ENCODE results near the gene PARD6G. TPM values are rescaled to one million over a fixed set of nuclear protein-coding genes. Genes with fewer than 3 reads are reported as not detected.

Gene PARD6G
- total RNA-seq, 5 donors from 2014 or later (not counting 1 experiment from before 2014, with no cell fraction given): 0.15 to 0.96 (median 0.50) TPM; not detected in 1

GRCh38 chr18:80169607-80170006, 77.7 kb downstream of the PARD6G start:
- DNase-seq (peak in 1 of 35 experiments; percentile 2), ATAC-seq (replicated peaks in 1 of 4) (no peak)
- ChIA-PET CTCF (no interaction called here), POLR2A (no interaction called here)
- Mint-ChIP-seq H3K9me3 (peaks cover 3 to 10% (median 9%) of the 10 kb centered on the region in 3 donors), H3K36me3 (no peaks in the 10 kb centered on the region), H3K27ac (no peak overlapping the region), H3K4me1 (peaks cover 6 to 10% (median 8%) of the 10 kb centered on the region in 3 donors), H3K27me3 (peaks cover 28 to 35% of the 10 kb centered on the region in 2 donors), H3K4me3 (no peak overlapping the region)
- Histone ChIP-seq H3K27ac (ENCODE audit: low read length) (no peak overlapping the region), H3K36me3 (ENCODE audit: control insufficient read depth in 2 of 2, extremely low read depth in 1 of 2, insufficient read depth in 1 of 2, low read length in 1 of 2) (no peaks in the 10 kb centered on the region), H3K4me3 (ENCODE audit: control insufficient read depth in 1 of 2, extremely low read depth in 1 of 2, low read length in 1 of 2) (no peak overlapping the region), H3K9me3 (no peaks in the 10 kb centered on the region), H3K27me3 (replicated peaks in 1 of 2; ENCODE audit: control insufficient read depth in 2 of 2, extremely low read depth in 1 of 2, insufficient read depth in 2 of 2, low read length in 1 of 2) (peaks cover 0 to 62% of the 10 kb centered on the region in 2 experiments), H3K4me1 (ENCODE audit: control insufficient read depth in 1 of 2, extremely low read depth in 1 of 2, insufficient read depth in 2 of 2, low read length in 2 of 2) (peaks cover 0 to 30% of the 10 kb centered on the region in 2 experiments)
- 96% methylated on average over 12 of the region's 17 CpGs for WGBS (ENCODE audit: insufficient coverage)

- Histone ChIP-seq H3K27me3 (replicated peaks in 1 of 2; ENCODE audit: control insufficient read depth in 2 of 2, extremely low read depth in 1 of 2, insufficient read depth in 2 of 2, low read length in 1 of 2) (peaks cover 0 to 62% of the 10 kb centered on the region in 2 experiments), H3K4me1 (ENCODE audit: control insufficient read depth in 1 of 2, extremely low read depth in 1 of 2, insufficient read depth in 2 of 2, low read length in 2 of 2) (peaks cover 0 to 24% of the 10 kb centered on the region in 2 experiments), H3K9me3 (no peaks in the 10 kb centered on the region), H3K4me3 (ENCODE audit: control insufficient read depth in 1 of 2, extremely low read depth in 1 of 2, low read length in 1 of 2) (no peak overlapping the region), H3K36me3 (ENCODE audit: control insufficient read depth in 2 of 2, extremely low read depth in 1 of 2, insufficient read depth in 1 of 2, low read length in 1 of 2) (no peaks in the 10 kb centered on the region), H3K27ac (ENCODE audit: low read length) (no peak overlapping the region)
- DNase-seq: peak in 1 of 35 experiments; percentile 4
- Mint-ChIP-seq H3K27me3 (peaks cover 32 to 40% of the 10 kb centered on the region in 2 donors), H3K9me3 (peaks cover 5 to 16% (median 14%) of the 10 kb centered on the region in 3 donors), H3K4me3 (no peak overlapping the region), H3K27ac (no peak overlapping the region), H3K36me3 (no peaks in the 10 kb centered on the region), H3K4me1 (peaks cover 6 to 10% (median 8%) of the 10 kb centered on the region in 3 donors)
- CTCF ChIA-PET: no interaction called here
- POLR2A ChIA-PET: no interaction called here
- WGBS (ENCODE audit: insufficient coverage): 87% methylated on average over 15 of the region's 15 CpGs
- ATAC-seq (replicated peaks in 1 of 4): no peak
These were observed 78.3 kb downstream of the PARD6G start for GRCh38 chr18:80168982-80169381.

GRCh38 chr18:80168346-80168745, 79.0 kb downstream of the PARD6G start:
- Mint-ChIP-seq H3K36me3 (no peaks in the 10 kb centered on the region), H3K4me1 (peaks cover 6 to 10% (median 8%) of the 10 kb centered on the region in 3 donors), H3K27me3 (peaks cover 32 to 47% of the 10 kb centered on the region in 2 donors), H3K27ac (no peak overlapping the region), H3K4me3 (no peak overlapping the region), H3K9me3 (peaks cover 5 to 20% (median 14%) of the 10 kb centered on the region in 3 donors)
- no peaks in the 10 kb centered on the region for H3K36me3 ChIP-seq (ENCODE audit: control insufficient read depth in 2 of 2, extremely low read depth in 1 of 2, insufficient read depth in 1 of 2, low read length in 1 of 2)
- H3K4me1 ChIP-seq (ENCODE audit: control insufficient read depth in 1 of 2, extremely low read depth in 1 of 2, insufficient read depth in 2 of 2, low read length in 2 of 2): peaks cover 0 to 20% of the 10 kb centered on the region in 2 experiments
- DNase-seq (no peak), ATAC-seq (replicated peaks in 1 of 4) (no peak)
- H3K4me3 ChIP-seq (ENCODE audit: control insufficient read depth in 1 of 2, extremely low read depth in 1 of 2, low read length in 1 of 2): no peak overlapping the region
- no peak overlapping the region for H3K27ac ChIP-seq (ENCODE audit: low read length)
- ChIA-PET POLR2A (no interaction called here), CTCF (no interaction called here)
- peaks cover 0 to 63% of the 10 kb centered on the region in 2 experiments for H3K27me3 ChIP-seq (replicated peaks in 1 of 2; ENCODE audit: control insufficient read depth in 2 of 2, extremely low read depth in 1 of 2, insufficient read depth in 2 of 2, low read length in 1 of 2)
- no CpG with 5 or more reads among the region's 2 CpGs for WGBS (ENCODE audit: insufficient coverage)
- H3K9me3 ChIP-seq: no peaks in the 10 kb centered on the region

- Histone ChIP-seq H3K27ac (ENCODE audit: low read length) (no peak overlapping the region), H3K27me3 (replicated peaks in 1 of 2; ENCODE audit: control insufficient read depth in 2 of 2, extremely low read depth in 1 of 2, insufficient read depth in 2 of 2, low read length in 1 of 2) (peaks cover 0 to 67% of the 10 kb centered on the region in 2 experiments), H3K4me3 (ENCODE audit: control insufficient read depth in 1 of 2, extremely low read depth in 1 of 2, low read length in 1 of 2) (no peak overlapping the region), H3K36me3 (ENCODE audit: control insufficient read depth in 2 of 2, extremely low read depth in 1 of 2, insufficient read depth in 1 of 2, low read length in 1 of 2) (no peaks in the 10 kb centered on the region), H3K4me1 (ENCODE audit: control insufficient read depth in 1 of 2, extremely low read depth in 1 of 2, insufficient read depth in 2 of 2, low read length in 2 of 2) (peaks cover 0 to 20% of the 10 kb centered on the region in 2 experiments), H3K9me3 (no peaks in the 10 kb centered on the region)
- no peak overlapping the region for H3K4me3 Mint-ChIP-seq
- ChIA-PET CTCF (no interaction called here), POLR2A (interaction anchor here in 1 of 2 donors (0.6 kb wide), 1 partner anchor 33 kb away, joined by 3 read pairs; no protein-coding TSS in a partner anchor)
- no peaks in the 10 kb centered on the region for H3K36me3 Mint-ChIP-seq
- peaks cover 6 to 10% (median 8%) of the 10 kb centered on the region in 3 donors for H3K4me1 Mint-ChIP-seq
- peak in 5 of 35 experiments; percentile 7 to 24 (median 16) for DNase-seq
- H3K9me3 Mint-ChIP-seq: peaks cover 5 to 20% (median 14%) of the 10 kb centered on the region in 3 donors
- peak; percentile 43 to 68 (median 54) for ATAC-seq (replicated peaks in 1 of 4)
- H3K27ac Mint-ChIP-seq: no peak overlapping the region
- peaks cover 32 to 51% of the 10 kb centered on the region in 2 donors for H3K27me3 Mint-ChIP-seq
- 31% methylated on average over 5 of the region's 13 CpGs for WGBS (ENCODE audit: insufficient coverage)
These were observed 79.4 kb downstream of the PARD6G start for GRCh38 chr18:80167931-80168330.

GRCh38 chr18:80167331-80167730, 80.0 kb downstream of the PARD6G start:
- ATAC-seq (replicated peaks in 1 of 4): no peak
- H3K36me3 ChIP-seq (ENCODE audit: control insufficient read depth in 2 of 2, extremely low read depth in 1 of 2, insufficient read depth in 1 of 2, low read length in 1 of 2): no peaks in the 10 kb centered on the region
- peaks cover 0 to 17% of the 10 kb centered on the region in 2 experiments for H3K4me1 ChIP-seq (ENCODE audit: control insufficient read depth in 1 of 2, extremely low read depth in 1 of 2, insufficient read depth in 2 of 2, low read length in 2 of 2)
- H3K9me3 ChIP-seq: no peaks in the 10 kb centered on the region
- H3K27ac Mint-ChIP-seq: no peak overlapping the region
- H3K27me3 Mint-ChIP-seq: peaks cover 33 to 57% of the 10 kb centered on the region in 2 donors
- ChIA-PET POLR2A (interaction anchor here in 1 of 2 donors (0.6 kb wide), 1 partner anchor 33 kb away, joined by 3 read pairs; no protein-coding TSS in a partner anchor), CTCF (no interaction called here)
- H3K4me1 Mint-ChIP-seq: peaks cover 6 to 10% (median 8%) of the 10 kb centered on the region in 3 donors
- H3K27ac ChIP-seq (ENCODE audit: low read length): no peak overlapping the region
- no peaks in the 10 kb centered on the region for H3K36me3 Mint-ChIP-seq
- DNase-seq: no peak
- WGBS (ENCODE audit: insufficient coverage): 93% methylated on average over 9 of the region's 9 CpGs
- peaks cover 0 to 67% of the 10 kb centered on the region in 2 experiments for H3K27me3 ChIP-seq (replicated peaks in 1 of 2; ENCODE audit: control insufficient read depth in 2 of 2, extremely low read depth in 1 of 2, insufficient read depth in 2 of 2, low read length in 1 of 2)
- no peak overlapping the region for H3K4me3 ChIP-seq (ENCODE audit: control insufficient read depth in 1 of 2, extremely low read depth in 1 of 2, low read length in 1 of 2)
- H3K4me3 Mint-ChIP-seq: no peak overlapping the region
- peaks cover 5 to 20% (median 14%) of the 10 kb centered on the region in 3 donors for H3K9me3 Mint-ChIP-seq

- Histone ChIP-seq H3K4me3 (ENCODE audit: control insufficient read depth in 1 of 2, extremely low read depth in 1 of 2, low read length in 1 of 2) (no peak overlapping the region), H3K9me3 (no peaks in the 10 kb centered on the region), H3K27me3 (replicated peaks in 1 of 2; ENCODE audit: control insufficient read depth in 2 of 2, extremely low read depth in 1 of 2, insufficient read depth in 2 of 2, low read length in 1 of 2) (peaks cover 0 to 67% of the 10 kb centered on the region in 2 experiments), H3K27ac (ENCODE audit: low read length) (no peak overlapping the region), H3K36me3 (ENCODE audit: control insufficient read depth in 2 of 2, extremely low read depth in 1 of 2, insufficient read depth in 1 of 2, low read length in 1 of 2) (no peaks in the 10 kb centered on the region), H3K4me1 (ENCODE audit: control insufficient read depth in 1 of 2, extremely low read depth in 1 of 2, insufficient read depth in 2 of 2, low read length in 2 of 2) (peaks cover 0 to 15% of the 10 kb centered on the region in 2 experiments)
- Mint-ChIP-seq H3K27me3 (peaks cover 28 to 63% of the 10 kb centered on the region in 2 donors), H3K9me3 (peaks cover 5 to 20% (median 14%) of the 10 kb centered on the region in 3 donors), H3K4me3 (no peak overlapping the region), H3K36me3 (no peaks in the 10 kb centered on the region), H3K4me1 (peaks cover 6 to 9% (median 8%) of the 10 kb centered on the region in 3 donors), H3K27ac (no peak overlapping the region)
- CTCF ChIA-PET: no interaction called here
- no peak for ATAC-seq (replicated peaks in 1 of 4)
- DNase-seq: no peak
- POLR2A ChIA-PET: no interaction called here
- 73% methylated on average over 6 of the region's 6 CpGs for WGBS (ENCODE audit: insufficient coverage)
These were observed 80.6 kb downstream of the PARD6G start for GRCh38 chr18:80166725-80167124.

Data from T-cell (primary cell).